Caco-2 (cell line): Measurements from ENCODE around the gene CACNB3. TPM values are rescaled to one million over a fixed set of nuclear protein-coding genes. Genes with fewer than 3 reads are reported as not detected.

Experiments
- BruUV-seq: library from RNA; stranded (reverse); fragments of 400-500 nt; replicated peaks from 2 replicates; lab custom pipeline; 2021; lab: Mats Ljungman, UMichigan
- CTCF ChIA-PET: fragments of 300-600 bp; sonication (Branson Sonifier 250); formaldehyde crosslinking; loops from one replicate; lab custom pipeline; 2022; ENCODE audit warnings: antibody characterized with exemption; lab: Charles Lee
- POLR2A ChIA-PET: fragments of 300-600 bp; sonication (Branson Sonifier 250); formaldehyde crosslinking; loops from one replicate; lab custom pipeline; 2022; ENCODE audit warnings: antibody characterized with exemption; lab: Charles Lee
- DNase-seq, 2 experiments: peaks; one replicate each; pipeline versions ENCODE4 v3.0.0 to v3.0.0-alpha.2; 2020 to 2022
- H3K27me3 ChIP-seq: replicated peaks from 2 replicates; pipeline ENCODE4 v1.6.0; 2011; ENCODE audit warnings: low read length; ENCODE audit not compliant: control insufficient read depth, insufficient read depth
- H3K36me3 ChIP-seq: 2 replicates; pipeline ENCODE4 v1.5.1; 2011; ENCODE audit warnings: low read length; ENCODE audit not compliant: control insufficient read depth, insufficient read depth
- H3K4me1 ChIP-seq: fragments of 250-450 bp; sonication (Bioruptor Pico); 2 replicates; pipeline ENCODE4 v1.5.1; 2020; ENCODE audit warnings: mild to moderate bottlenecking
- H3K4me3 ChIP-seq: 2 replicates; pipeline ENCODE4 v1.5.1; 2011; ENCODE audit warnings: low read depth, mild to moderate bottlenecking, control low read depth, low read length
- H3K9me3 ChIP-seq: fragments of 250-450 bp; sonication (Bioruptor Pico); 2 replicates; pipeline ENCODE4 v1.5.1; 2020; ENCODE audit warnings: mild to moderate bottlenecking, moderate library complexity
- H3K27ac Mint-ChIP-seq: one replicate; pipeline ENCODE4 v1.8.0; 2022; ENCODE audit warnings: mixed read lengths; ENCODE audit not compliant: unreplicated experiment
- H3K27me3 Mint-ChIP-seq: one replicate; pipeline ENCODE4 v1.8.0; 2022; ENCODE audit warnings: mixed read lengths; ENCODE audit not compliant: insufficient read depth, unreplicated experiment
- H3K36me3 Mint-ChIP-seq: one replicate; pipeline ENCODE4 v1.8.0; 2022; ENCODE audit warnings: mild to moderate bottlenecking, mixed read lengths; ENCODE audit not compliant: insufficient read depth, unreplicated experiment
- H3K4me1 Mint-ChIP-seq: one replicate; pipeline ENCODE4 v1.8.0; 2022; ENCODE audit warnings: low read depth, mixed read lengths; ENCODE audit not compliant: unreplicated experiment
- H3K4me3 Mint-ChIP-seq: one replicate; pipeline ENCODE4 v1.8.0; 2022; ENCODE audit warnings: mild to moderate bottlenecking, moderate library complexity, mixed read lengths; ENCODE audit not compliant: unreplicated experiment
- H3K9me3 Mint-ChIP-seq: one replicate; pipeline ENCODE4 v1.8.0; 2022; ENCODE audit warnings: mixed read lengths; ENCODE audit not compliant: unreplicated experiment
- CTCF ChIP-seq, 2 experiments: fragments of 200-600 bp in 1 of 2; IDR thresholded peaks; 1 replicate in 1 of 2; 2 replicates in 1 of 2; pipeline versions ENCODE4 v1.5.1 to v1.8.0; 2011 to 2022; ENCODE audit warnings: antibody characterized with exemption in 1 of 2, control low read depth in 1 of 2, inconsistent platforms in 1 of 2, low read depth in 1 of 2, low read length in 1 of 2, mild to moderate bottlenecking in 1 of 2, moderate library complexity in 1 of 2; ENCODE audit not compliant: insufficient read depth in 1 of 2, severe bottlenecking in 1 of 2, unreplicated experiment in 1 of 2
- intact Hi-C: fragments of 100-400 bp; cut with micrococcal nuclease; formaldehyde crosslinking; loops from one replicate; pipeline ENCODE4 v1.10.0; 2022; ENCODE audit not compliant: unreplicated experiment
- total RNA-seq: library from RNA; stranded (reverse); gene quantifications from 2 replicates; pipeline ENCODE4 v1.2.3, GENCODE V29; 2022

The CACNB3 gene
- total RNA-seq, 1 experiment from 2014 or later = 20.4 TPM

- H3K4me1 Mint-ChIP-seq = peaks cover 9% of the 10 kb centered on the region
- no peak for TF ChIP-seq CTCF (IDR thresholded peaks at IDR 0.05; ENCODE audit: insufficient read depth in 1 of 2, low read depth in 1 of 2, low read length in 1 of 2, severe bottlenecking in 1 of 2, unreplicated experiment in 1 of 2)
- H3K4me3 Mint-ChIP-seq = no peak overlapping the region
- no peak overlapping the region for H3K4me3 ChIP-seq
- H3K9me3 ChIP-seq = no peaks in the 10 kb centered on the region
- ChIA-PET POLR2A (no interaction called here), CTCF (interaction anchor here (0.5 to 4.3 kb wide), 4 partner anchors 18 to 466 kb away, joined by 3 to 148 read pairs (median 10); no protein-coding TSS in a partner anchor)
- no peak for DNase-seq
- no peaks in the 10 kb centered on the region for H3K36me3 ChIP-seq
- intact Hi-C loops = loop anchor here (1.0 to 2.0 kb wide), 2 partner anchors 39 to 254 kb away; no protein-coding TSS in a partner anchor
- no peaks in the 10 kb centered on the region for H3K27me3 ChIP-seq
- no TSS peak for BruUV-seq
- no peaks in the 10 kb centered on the region for H3K27me3 Mint-ChIP-seq
- no peak overlapping the region for H3K27ac Mint-ChIP-seq
- peaks cover 6% of the 10 kb centered on the region for H3K36me3 Mint-ChIP-seq
- H3K4me1 ChIP-seq = peaks cover 25% of the 10 kb centered on the region
- H3K9me3 Mint-ChIP-seq = no peaks in the 10 kb centered on the region
Measured at GRCh38 chr12:48796976-48797375, 21.3 kb upstream of the CACNB3 start.

- CTCF ChIA-PET = interaction anchor here (1.1 kb wide), 1 partner anchor 122 kb away, joined by 3 read pairs; no protein-coding TSS in a partner anchor
- DNase-seq = no peak
Measured at GRCh38 chr12:48800457-48800856, 17.8 kb upstream of the CACNB3 start.

GRCh38 chr12:48800971-48801370 is 17.3 kb upstream of the CACNB3 start:
- DNase-seq = no peak
- no peak overlapping the region for H3K4me3 Mint-ChIP-seq
- Histone ChIP-seq H3K4me1 (peaks cover 3% of the 10 kb centered on the region; the same call in 1 of the 2 replicates), H3K36me3 (no peaks in the 10 kb centered on the region), H3K9me3 (no peaks in the 10 kb centered on the region), H3K27me3 (no peaks in the 10 kb centered on the region), H3K4me3 (no peak overlapping the region)
- intact Hi-C loops = no loop called here
- BruUV-seq = no TSS peak
- H3K4me1 Mint-ChIP-seq = no peaks in the 10 kb centered on the region
- CTCF ChIA-PET = interaction anchor here (0.6 to 1.1 kb wide), 3 partner anchors 52 to 123 kb away, joined by 3 to 5 read pairs (median 3); no protein-coding TSS in a partner anchor
- POLR2A ChIA-PET = no interaction called here
- no peak for TF ChIP-seq CTCF (IDR thresholded peaks at IDR 0.05; ENCODE audit: insufficient read depth in 1 of 2, low read depth in 1 of 2, low read length in 1 of 2, severe bottlenecking in 1 of 2, unreplicated experiment in 1 of 2)
- H3K9me3 Mint-ChIP-seq = no peaks in the 10 kb centered on the region
- H3K27me3 Mint-ChIP-seq = no peaks in the 10 kb centered on the region
- no peak overlapping the region for H3K27ac Mint-ChIP-seq
- peaks cover 6% of the 10 kb centered on the region for H3K36me3 Mint-ChIP-seq

More at GRCh38 chr12:48800457-48800856, 17.8 kb upstream of the CACNB3 start:
- BruUV-seq = no TSS peak
- TF ChIP-seq CTCF (IDR thresholded peaks at IDR 0.05; ENCODE audit: insufficient read depth in 1 of 2, low read depth in 1 of 2, low read length in 1 of 2, severe bottlenecking in 1 of 2, unreplicated experiment in 1 of 2) = no peak
- Mint-ChIP-seq H3K27me3 (no peaks in the 10 kb centered on the region), H3K9me3 (no peaks in the 10 kb centered on the region), H3K4me3 (no peak overlapping the region), H3K36me3 (peaks cover 6% of the 10 kb centered on the region), H3K27ac (no peak overlapping the region), H3K4me1 (no peaks in the 10 kb centered on the region)
- Histone ChIP-seq H3K36me3 (no peaks in the 10 kb centered on the region), H3K9me3 (no peaks in the 10 kb centered on the region), H3K4me1 (peaks cover 6% of the 10 kb centered on the region), H3K27me3 (no peaks in the 10 kb centered on the region), H3K4me3 (no peak overlapping the region)
- POLR2A ChIA-PET = interaction anchor here (0.6 to 0.7 kb wide), 2 partner anchors 11 to 21 kb away, joined by 3 to 4 read pairs; no protein-coding TSS in a partner anchor
- intact Hi-C loops = no loop called here
